MCF 10A (cell line): ENCODE results near the gene STK38L. TPM values are rescaled to one million over a fixed set of nuclear protein-coding genes. Genes with fewer than 3 reads are reported as not detected.

ENCODE experiments used
- BruUV-seq: library from RNA; stranded (reverse); fragments of 400-500 nt; replicated peaks from 2 replicates; lab custom pipeline; 2021; lab: Mats Ljungman, UMichigan
- CTCF ChIA-PET: fragments of 300-600 bp; sonication (Branson Sonifier 250); formaldehyde crosslinking; extraction: SDS; loops from one replicate; lab custom pipeline; 2021; ENCODE audit warnings: antibody characterized with exemption, inconsistent platforms; lab: Yijun Ruan, JAX
- POLR2A ChIA-PET: fragments of 300-600, 350-650 bp; sonication (Branson Sonifier 250); formaldehyde crosslinking; extraction: SDS; loops from one replicate; lab custom pipeline; 2020; ENCODE audit warnings: antibody characterized with exemption, inconsistent platforms; lab: Yijun Ruan, JAX
- DNase-seq: peaks from one replicate; pipeline ENCODE4 v3.0.0-alpha.2; 2018; ENCODE audit not compliant: unreplicated experiment
- H3K27ac Mint-ChIP-seq: one replicate; pipeline ENCODE4 v1.8.0; 2022; ENCODE audit warnings: mild to moderate bottlenecking, low read depth, mixed read lengths; ENCODE audit not compliant: unreplicated experiment
- H3K27me3 Mint-ChIP-seq: one replicate; pipeline ENCODE4 v1.8.0; 2022; ENCODE audit warnings: mixed read lengths; ENCODE audit not compliant: insufficient read depth, unreplicated experiment
- H3K36me3 Mint-ChIP-seq: one replicate; pipeline ENCODE4 v1.8.0; 2022; ENCODE audit warnings: mild to moderate bottlenecking, moderate library complexity, mixed read lengths; ENCODE audit not compliant: insufficient read depth, unreplicated experiment
- H3K4me1 Mint-ChIP-seq: one replicate; pipeline ENCODE4 v1.8.0; 2022; ENCODE audit warnings: mixed read lengths; ENCODE audit not compliant: insufficient read depth, unreplicated experiment
- H3K4me3 Mint-ChIP-seq: one replicate; pipeline ENCODE4 v1.8.0; 2022; ENCODE audit warnings: mild to moderate bottlenecking, moderate library complexity, mixed read lengths; ENCODE audit not compliant: unreplicated experiment
- H3K9me3 Mint-ChIP-seq: one replicate; pipeline ENCODE4 v1.8.0; 2022; ENCODE audit warnings: mixed read lengths; ENCODE audit not compliant: unreplicated experiment
- intact Hi-C: fragments of 100-400 bp; cut with micrococcal nuclease; formaldehyde crosslinking; loops from 2 replicates; pipeline ENCODE4 v1.14.1; 2022
- total RNA-seq: library from RNA; stranded (reverse); gene quantifications from 2 replicates; pipeline ENCODE4 v1.2.3, GENCODE V29; 2022
- TF ChIP-seq, protein P1 (sequence below): fragments of 200-600 bp; IDR thresholded peaks from one replicate; pipeline ENCODE4 v1.8.0; 2022; ENCODE audit warnings: antibody characterized with exemption, mild to moderate bottlenecking; ENCODE audit not compliant: unreplicated experiment

Gene STK38L
- total RNA-seq, 1 experiment from 2014 or later = 18.1 TPM

DNA sequence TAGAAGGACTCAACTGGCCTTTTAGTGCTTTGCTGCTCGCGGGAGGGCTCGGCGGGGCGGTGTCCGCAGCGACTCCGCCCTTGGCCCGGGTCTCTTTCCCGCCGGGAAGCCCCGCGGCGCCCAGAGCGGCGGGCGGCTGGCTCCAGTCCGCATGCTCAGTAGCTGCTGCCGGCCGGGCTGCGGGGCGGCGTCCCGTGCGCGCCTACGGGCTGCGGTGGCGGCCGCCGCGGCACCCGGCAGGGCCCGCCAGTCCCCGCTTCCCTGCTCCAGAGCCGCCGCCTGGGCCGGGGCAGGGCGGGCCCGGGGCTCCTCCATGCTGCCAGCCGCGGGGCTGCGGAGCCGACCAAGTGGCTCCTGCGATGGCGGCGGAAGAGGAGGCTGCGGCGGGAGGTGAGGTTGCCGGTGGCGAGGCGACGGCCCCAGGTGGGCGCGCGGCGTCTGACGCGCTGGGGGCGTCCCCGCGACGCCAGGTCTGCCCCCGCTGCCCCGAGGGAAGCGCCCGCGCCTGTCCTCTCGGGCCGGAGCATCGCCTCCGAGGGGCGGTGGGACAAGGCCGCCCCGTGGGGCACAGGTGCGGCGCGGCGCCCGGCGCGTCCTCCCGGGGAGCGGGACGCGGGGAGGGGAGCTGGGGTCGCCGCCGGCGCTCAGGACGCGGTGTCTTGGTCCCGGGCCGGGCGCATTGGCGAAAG is 88.8 kb downstream of the STK38L start, which contains the start of gene BMAL2:
Gene BMAL2, plus strand, starts transcription at position 123 of the 689 bp plus-strand sequence. Its CDS starts 237 bp downstream, at position 360.
- TF ChIP-seq, protein P1, sequence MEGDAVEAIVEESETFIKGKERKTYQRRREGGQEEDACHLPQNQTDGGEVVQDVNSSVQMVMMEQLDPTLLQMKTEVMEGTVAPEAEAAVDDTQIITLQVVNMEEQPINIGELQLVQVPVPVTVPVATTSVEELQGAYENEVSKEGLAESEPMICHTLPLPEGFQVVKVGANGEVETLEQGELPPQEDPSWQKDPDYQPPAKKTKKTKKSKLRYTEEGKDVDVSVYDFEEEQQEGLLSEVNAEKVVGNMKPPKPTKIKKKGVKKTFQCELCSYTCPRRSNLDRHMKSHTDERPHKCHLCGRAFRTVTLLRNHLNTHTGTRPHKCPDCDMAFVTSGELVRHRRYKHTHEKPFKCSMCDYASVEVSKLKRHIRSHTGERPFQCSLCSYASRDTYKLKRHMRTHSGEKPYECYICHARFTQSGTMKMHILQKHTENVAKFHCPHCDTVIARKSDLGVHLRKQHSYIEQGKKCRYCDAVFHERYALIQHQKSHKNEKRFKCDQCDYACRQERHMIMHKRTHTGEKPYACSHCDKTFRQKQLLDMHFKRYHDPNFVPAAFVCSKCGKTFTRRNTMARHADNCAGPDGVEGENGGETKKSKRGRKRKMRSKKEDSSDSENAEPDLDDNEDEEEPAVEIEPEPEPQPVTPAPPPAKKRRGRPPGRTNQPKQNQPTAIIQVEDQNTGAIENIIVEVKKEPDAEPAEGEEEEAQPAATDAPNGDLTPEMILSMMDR = no peak
- peak; percentile 34 for DNase-seq
- peak within 1 kb of the TSS; percentile 98 for H3K27ac Mint-ChIP-seq
- no peaks in the 10 kb centered on the region for H3K36me3 Mint-ChIP-seq
- intact Hi-C loops = loop anchor here (1.0 kb wide), 1 partner anchor 51 kb away; no protein-coding TSS in a partner anchor
- POLR2A ChIA-PET = interaction anchor here (0.6 to 4.6 kb wide), 21 partner anchors 8 to 394 kb away, joined by 3 to 54 read pairs (median 4); partner anchors contain the start of genes MED21, PPFIBP1 and STK38L
- peaks cover 49% of the 10 kb centered on the region for H3K4me1 Mint-ChIP-seq
- BruUV-seq = no TSS peak
- CTCF ChIA-PET = interaction anchor here (0.6 to 1.2 kb wide), 4 partner anchors 8 to 330 kb away, joined by 3 to 7 read pairs (median 3); no protein-coding TSS in a partner anchor
- no peaks in the 10 kb centered on the region for H3K9me3 Mint-ChIP-seq
- no peaks in the 10 kb centered on the region for H3K27me3 Mint-ChIP-seq
- peak within 1 kb of the TSS; percentile 86 for H3K4me3 Mint-ChIP-seq

- peak; percentile 51 for DNase-seq
- peaks cover 53% of the 10 kb centered on the region for H3K4me1 Mint-ChIP-seq
- no peaks in the 10 kb centered on the region for H3K9me3 Mint-ChIP-seq
- CTCF ChIA-PET = interaction anchor here (0.6 kb wide), 1 partner anchor 330 kb away, joined by 3 read pairs; no protein-coding TSS in a partner anchor
- H3K27me3 Mint-ChIP-seq = no peaks in the 10 kb centered on the region
- H3K36me3 Mint-ChIP-seq = no peaks in the 10 kb centered on the region
- H3K27ac Mint-ChIP-seq = peak overlapping the region; percentile 82
- intact Hi-C loops = loop anchor here (1.0 kb wide), 1 partner anchor 51 kb away; no protein-coding TSS in a partner anchor
- H3K4me3 Mint-ChIP-seq = peak overlapping the region; percentile 86
- no TSS peak for BruUV-seq
- POLR2A ChIA-PET = interaction anchor here (0.6 to 4.6 kb wide), 21 partner anchors 8 to 396 kb away, joined by 3 to 54 read pairs (median 4); partner anchors contain the start of genes INTS13, MED21, PPFIBP1 and STK38L
- TF ChIP-seq, protein P1 = no peak
Measured at GRCh38 chr12:27333403-27334009, 89.4 kb downstream of the STK38L start.

- H3K4me1 Mint-ChIP-seq = peaks cover 53% of the 10 kb centered on the region
- H3K4me3 Mint-ChIP-seq = peak overlapping the region; percentile 86
- peak; percentile 25 for DNase-seq
- H3K36me3 Mint-ChIP-seq = peaks cover 4% of the 10 kb centered on the region
- TSS peak; percentile 51 for BruUV-seq
- ChIA-PET CTCF (interaction anchor here (0.7 kb wide), 1 partner anchor 1243 kb away, joined by 3 read pairs; no protein-coding TSS in a partner anchor), POLR2A (interaction anchor here (0.7 to 4.6 kb wide), 20 partner anchors 8 to 397 kb away, joined by 3 to 54 read pairs (median 4); partner anchors contain the start of genes INTS13, MED21, PPFIBP1 and STK38L)
- intact Hi-C loops = no loop called here
- no peaks in the 10 kb centered on the region for H3K27me3 Mint-ChIP-seq
- TF ChIP-seq, protein P1 = no peak
- H3K27ac Mint-ChIP-seq = peak overlapping the region; percentile 82
- no peaks in the 10 kb centered on the region for H3K9me3 Mint-ChIP-seq
Measured at GRCh38 chr12:27334042-27334720, 90.1 kb downstream of the STK38L start.
